Lower lobe of right lung (tissue), 2 donors: Measurements from ENCODE around the gene UBA1. TPM values are rescaled to one million over a fixed set of nuclear protein-coding genes. Genes with fewer than 3 reads are reported as not detected.

ENCODE experiments used
- ATAC-seq, 2 donors: fragments of 200-7000 bp; cut with Tn5 transposase; one replicate each; pipeline ENCODE4 v1.9.1; 2020 to 2022; ENCODE audit warnings: mild to moderate bottlenecking in 2 of 2, moderate library complexity in 2 of 2
- DNase-seq: peaks from one replicate; pipeline ENCODE4 v3.0.0-alpha.2; 2020
- H3K27ac ChIP-seq: fragments of 200-600 bp; one replicate; pipeline ENCODE4 v1.8.0; 2022
- H3K27me3 ChIP-seq: fragments of 200-600 bp; one replicate; pipeline ENCODE4 v1.8.0; 2022; ENCODE audit warnings: low read depth
- H3K36me3 ChIP-seq: fragments of 200-600 bp; one replicate; pipeline ENCODE4 v1.8.0; 2022; ENCODE audit warnings: mild to moderate bottlenecking
- H3K4me1 ChIP-seq: fragments of 200-600 bp; one replicate; pipeline ENCODE4 v1.8.0; 2022
- H3K4me3 ChIP-seq: fragments of 200-600 bp; one replicate; pipeline ENCODE4 v1.8.0; 2022; ENCODE audit warnings: mild to moderate bottlenecking
- H3K9me3 ChIP-seq: fragments of 200-600 bp; one replicate; pipeline ENCODE4 v1.8.0; 2022
- intact Hi-C: fragments of 100-400 bp; cut with DNase I; formaldehyde crosslinking; loops from one replicate; pipeline ENCODE4 v1.11.0; 2022
- total RNA-seq: library from RNA; stranded (reverse); fragmentation: NEBNext Ultra II Directional; extraction: Animal tissue kit (Norgen Biotek cat#: 25700); gene quantifications from one replicate; pipeline ENCODE4 v1.2.1, GENCODE V29; 2021
- TF ChIP-seq, protein P1 (sequence below): fragments of 200-600 bp; IDR thresholded peaks from one replicate; pipeline ENCODE4 v1.8.0; 2022; ENCODE audit warnings: antibody characterized with exemption, mild to moderate bottlenecking
- donor health status: DM: no; HTN: yes; CAD: no; lungs with severe emphysema.

Gene UBA1
- total RNA-seq, 1 donor from 2014 or later, result 152 TPM

DNA sequence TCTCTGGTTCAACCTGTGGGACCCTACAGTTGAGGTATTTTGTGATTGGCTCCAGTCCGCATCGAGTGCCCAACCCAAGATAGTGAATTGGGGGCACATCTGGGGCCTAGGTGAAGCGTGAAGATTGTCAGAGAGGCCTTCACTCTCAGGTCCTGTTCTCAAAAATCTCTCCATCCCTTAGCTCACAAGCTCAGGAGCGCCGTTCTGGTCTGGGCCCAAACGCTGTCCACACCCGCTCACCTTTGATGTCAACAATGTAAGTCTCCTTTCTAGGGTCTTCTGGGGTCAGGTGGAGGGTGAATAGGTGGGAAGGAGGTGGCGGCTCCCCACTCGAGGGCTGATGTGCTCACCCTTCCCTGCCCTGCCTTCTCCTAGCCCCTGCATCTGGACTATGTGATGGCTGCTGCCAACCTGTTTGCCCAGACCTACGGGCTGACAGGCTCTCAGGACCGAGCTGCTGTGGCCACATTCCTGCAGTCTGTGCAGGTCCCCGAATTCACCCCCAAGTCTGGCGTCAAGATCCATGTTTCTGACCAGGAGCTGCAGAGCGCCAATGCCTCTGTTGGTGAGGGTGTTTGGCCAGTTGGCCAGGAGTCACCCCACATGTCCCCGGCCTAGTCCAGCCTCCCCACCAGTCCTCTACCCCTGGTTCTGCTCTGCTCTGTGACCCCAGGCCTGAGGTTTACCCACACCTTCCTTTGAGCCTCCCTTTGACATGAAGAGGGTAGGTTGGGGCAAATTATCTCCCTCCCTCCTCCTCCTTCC is 17.2 kb downstream of the UBA1 start:
- no peaks in the 10 kb centered on the region for H3K9me3 ChIP-seq
- TF ChIP-seq, protein P1, sequence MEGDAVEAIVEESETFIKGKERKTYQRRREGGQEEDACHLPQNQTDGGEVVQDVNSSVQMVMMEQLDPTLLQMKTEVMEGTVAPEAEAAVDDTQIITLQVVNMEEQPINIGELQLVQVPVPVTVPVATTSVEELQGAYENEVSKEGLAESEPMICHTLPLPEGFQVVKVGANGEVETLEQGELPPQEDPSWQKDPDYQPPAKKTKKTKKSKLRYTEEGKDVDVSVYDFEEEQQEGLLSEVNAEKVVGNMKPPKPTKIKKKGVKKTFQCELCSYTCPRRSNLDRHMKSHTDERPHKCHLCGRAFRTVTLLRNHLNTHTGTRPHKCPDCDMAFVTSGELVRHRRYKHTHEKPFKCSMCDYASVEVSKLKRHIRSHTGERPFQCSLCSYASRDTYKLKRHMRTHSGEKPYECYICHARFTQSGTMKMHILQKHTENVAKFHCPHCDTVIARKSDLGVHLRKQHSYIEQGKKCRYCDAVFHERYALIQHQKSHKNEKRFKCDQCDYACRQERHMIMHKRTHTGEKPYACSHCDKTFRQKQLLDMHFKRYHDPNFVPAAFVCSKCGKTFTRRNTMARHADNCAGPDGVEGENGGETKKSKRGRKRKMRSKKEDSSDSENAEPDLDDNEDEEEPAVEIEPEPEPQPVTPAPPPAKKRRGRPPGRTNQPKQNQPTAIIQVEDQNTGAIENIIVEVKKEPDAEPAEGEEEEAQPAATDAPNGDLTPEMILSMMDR, result no peak
- no peaks in the 10 kb centered on the region for H3K4me1 ChIP-seq
- intact Hi-C loops, result no loop called here
- H3K27me3 ChIP-seq, result no peaks in the 10 kb centered on the region
- no peak overlapping the region for H3K4me3 ChIP-seq
- ATAC-seq (no peak), DNase-seq (no peak)
- H3K27ac ChIP-seq, result no peak overlapping the region
- peaks cover 98% of the 10 kb centered on the region for H3K36me3 ChIP-seq

GRCh38 chrX:47212381-47213293 is 19.0 kb downstream of the UBA1 start:
- H3K9me3 ChIP-seq, result no peaks in the 10 kb centered on the region
- no peaks in the 10 kb centered on the region for H3K27me3 ChIP-seq
- H3K36me3 ChIP-seq, result peaks cover 83% of the 10 kb centered on the region
- intact Hi-C loops, result no loop called here
- peaks cover 10% of the 10 kb centered on the region for H3K4me1 ChIP-seq
- no peak for ATAC-seq
- no peak overlapping the region for H3K4me3 ChIP-seq
- no peak overlapping the region for H3K27ac ChIP-seq
- no peak for DNase-seq
- TF ChIP-seq, protein P1, result no peak

DNA sequence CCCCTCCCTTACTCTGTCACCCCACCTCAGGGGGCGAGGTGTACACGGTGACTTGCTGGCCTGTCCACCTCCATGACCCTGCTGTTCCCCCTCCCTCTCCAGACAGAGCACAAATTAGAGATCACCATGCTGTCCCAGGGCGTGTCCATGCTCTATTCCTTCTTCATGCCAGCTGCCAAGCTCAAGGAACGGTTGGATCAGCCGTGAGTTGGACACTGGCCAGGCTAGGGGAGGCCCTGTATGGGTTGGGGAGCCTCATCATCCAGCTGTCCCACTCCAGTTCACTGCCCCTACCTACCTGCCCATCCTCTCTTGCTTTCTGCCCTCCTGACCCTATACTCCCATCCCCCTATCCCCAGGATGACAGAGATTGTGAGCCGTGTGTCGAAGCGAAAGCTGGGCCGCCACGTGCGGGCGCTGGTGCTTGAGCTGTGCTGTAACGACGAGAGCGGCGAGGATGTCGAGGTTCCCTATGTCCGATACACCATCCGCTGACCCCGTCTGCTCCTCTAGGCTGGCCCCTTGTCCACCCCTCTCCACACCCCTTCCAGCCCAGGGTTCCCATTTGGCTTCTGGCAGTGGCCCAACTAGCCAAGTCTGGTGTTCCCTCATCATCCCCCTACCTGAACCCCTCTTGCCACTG is 20.9 kb downstream of the UBA1 start:
- Histone ChIP-seq H3K4me1 (peaks cover 10% of the 10 kb centered on the region), H3K27ac (no peak overlapping the region), H3K27me3 (no peaks in the 10 kb centered on the region), H3K9me3 (no peaks in the 10 kb centered on the region), H3K4me3 (no peak overlapping the region), H3K36me3 (peaks cover 65% of the 10 kb centered on the region)
- intact Hi-C loops, result no loop called here
- no peak for ATAC-seq
- no peak for DNase-seq
- TF ChIP-seq, protein P1, result no peak

- Histone ChIP-seq H3K27me3 (no peaks in the 10 kb centered on the region), H3K4me1 (peaks cover 17% of the 10 kb centered on the region), H3K27ac (no peak overlapping the region), H3K4me3 (no peak overlapping the region), H3K9me3 (no peaks in the 10 kb centered on the region), H3K36me3 (peaks cover 57% of the 10 kb centered on the region)
- no peak for DNase-seq
- ATAC-seq, result no peak
- intact Hi-C loops, result no loop called here
- TF ChIP-seq, protein P1, result no peak
Measured at GRCh38 chrX:47215291-47215900, 21.8 kb downstream of the UBA1 start.

- Histone ChIP-seq H3K4me1 (peaks cover 24% of the 10 kb centered on the region), H3K36me3 (peaks cover 46% of the 10 kb centered on the region), H3K4me3 (no peak overlapping the region), H3K27me3 (no peaks in the 10 kb centered on the region), H3K9me3 (no peaks in the 10 kb centered on the region), H3K27ac (peak overlapping the region; percentile 82)
- DNase-seq (no peak), ATAC-seq (no peak)
- TF ChIP-seq, protein P1, result no peak
- intact Hi-C loops, result no loop called here
Measured at GRCh38 chrX:47216393-47216925, 22.8 kb downstream of the UBA1 start.
